Spleen (tissue), 7 donors: ENCODE data around the gene CTNNA2.

Source experiments
- POLR2A ChIP-seq, 3 donors: fragments of 450-650 bp; IDR thresholded peaks; one replicate each; pipeline ENCODE4 v1.5.1; 2017; ENCODE audit warnings: antibody characterized with exemption in 3 of 3, mild to moderate bottlenecking in 1 of 3
- POLR2AphosphoS5 ChIP-seq, 3 donors: sonication (generic); formaldehyde crosslinking; IDR thresholded peaks; one replicate each; pipeline ENCODE4 v1.5.1; 2017; ENCODE audit warnings: antibody characterized with exemption in 3 of 3
- TF ChIP-seq, protein P1 (sequence below), 11 experiments: fragments of 200-600 bp in 7 of 11; fragments of 450-650 bp in 4 of 11; sonication (generic) in 4 of 11; IDR thresholded peaks in 8 of 11; conservative IDR thresholded peaks in 3 of 11; 1 replicate in 7 of 11; 2 replicates in 4 of 11; pipeline versions ENCODE4 v1.4.0 to v1.8.0; 2016 to 2021; ENCODE audit warnings: antibody characterized with exemption in 11 of 11, inconsistent platforms in 4 of 11, mild to moderate bottlenecking in 1 of 11
- donor health status: DM: no; HTN: no; CAD: no; lungs with moderate emphysema.
- donor health status: DM: no; HTN: no; CAD: no.
- donor health status: DM: no; HTN: no; CAD: no.

DNA sequence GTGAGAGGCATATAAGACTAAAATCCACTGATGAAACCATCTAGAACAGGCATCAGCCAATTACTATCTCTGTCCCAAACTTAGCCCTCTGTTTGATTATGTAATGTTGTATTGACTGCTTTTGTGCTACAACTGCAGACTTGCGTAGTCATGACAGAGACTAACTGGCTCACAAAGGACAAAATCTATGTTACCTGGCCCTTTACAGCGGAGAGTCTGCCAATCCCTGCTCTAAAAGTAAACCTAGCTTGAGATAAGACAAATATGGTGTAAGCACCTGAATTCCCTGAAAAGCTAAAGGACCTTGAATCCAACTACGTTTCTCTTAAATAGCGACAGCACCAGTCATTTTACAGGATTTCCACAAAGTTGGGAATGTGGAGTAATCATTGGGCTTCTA is 894.5 kb downstream of the CTNNA2 start:
- TF ChIP-seq POLR2A (IDR thresholded peaks at IDR 0.05): no peak
- TF ChIP-seq POLR2AphosphoS5 (IDR thresholded peaks at IDR 0.05): no peak
- TF ChIP-seq, protein P1, sequence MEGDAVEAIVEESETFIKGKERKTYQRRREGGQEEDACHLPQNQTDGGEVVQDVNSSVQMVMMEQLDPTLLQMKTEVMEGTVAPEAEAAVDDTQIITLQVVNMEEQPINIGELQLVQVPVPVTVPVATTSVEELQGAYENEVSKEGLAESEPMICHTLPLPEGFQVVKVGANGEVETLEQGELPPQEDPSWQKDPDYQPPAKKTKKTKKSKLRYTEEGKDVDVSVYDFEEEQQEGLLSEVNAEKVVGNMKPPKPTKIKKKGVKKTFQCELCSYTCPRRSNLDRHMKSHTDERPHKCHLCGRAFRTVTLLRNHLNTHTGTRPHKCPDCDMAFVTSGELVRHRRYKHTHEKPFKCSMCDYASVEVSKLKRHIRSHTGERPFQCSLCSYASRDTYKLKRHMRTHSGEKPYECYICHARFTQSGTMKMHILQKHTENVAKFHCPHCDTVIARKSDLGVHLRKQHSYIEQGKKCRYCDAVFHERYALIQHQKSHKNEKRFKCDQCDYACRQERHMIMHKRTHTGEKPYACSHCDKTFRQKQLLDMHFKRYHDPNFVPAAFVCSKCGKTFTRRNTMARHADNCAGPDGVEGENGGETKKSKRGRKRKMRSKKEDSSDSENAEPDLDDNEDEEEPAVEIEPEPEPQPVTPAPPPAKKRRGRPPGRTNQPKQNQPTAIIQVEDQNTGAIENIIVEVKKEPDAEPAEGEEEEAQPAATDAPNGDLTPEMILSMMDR (IDR thresholded peaks at IDR 0.05 in 8 of 11, conservative IDR thresholded peaks at IDR 0.05 in 3 of 11): no peak
